Eye (tissue), 1 donor: Measurements from ENCODE around the gene PDPR.
"Not testable (repeated sequence)": the region's sequence is repeated elsewhere in the genome, so short reads cannot be mapped to it uniquely, and the experiment has no call there.

Source experiments
- DNase-seq: peaks from one replicate; pipeline ENCODE4 v3.0.0-alpha.2; 2015

The PDPR gene

GRCh38 chr16:70135796-70136195 lies 21.7 kb downstream of the PDPR start:
- DNase-seq: not testable (repeated sequence)

GRCh38 chr16:70136595-70136994 lies 22.5 kb downstream of the PDPR start:
- DNase-seq: not testable (repeated sequence)

- DNase-seq: not testable (repeated sequence)
Measured at GRCh38 chr16:70142739-70143138, 28.6 kb downstream of the PDPR start.

- not testable (repeated sequence) for DNase-seq
Measured at GRCh38 chr16:70143231-70143895, 29.2 kb downstream of the PDPR start.

GRCh38 chr16:70147853-70148252 lies 33.7 kb downstream of the PDPR start:
- DNase-seq: not testable (repeated sequence)

- not testable (repeated sequence) for DNase-seq
Measured at GRCh38 chr16:70148453-70148852, 34.3 kb downstream of the PDPR start.

- DNase-seq: not testable (repeated sequence)
Measured at GRCh38 chr16:70149296-70149695, 35.2 kb downstream of the PDPR start.

- DNase-seq: no peak
Measured at GRCh38 chr16:70151391-70151790, 37.3 kb downstream of the PDPR start.

GRCh38 chr16:70151941-70152509 lies 37.9 kb downstream of the PDPR start:
- no peak for DNase-seq

- DNase-seq: no peak
Measured at GRCh38 chr16:70152578-70153302, 38.6 kb downstream of the PDPR start.

GRCh38 chr16:70154736-70155135 lies 40.6 kb downstream of the PDPR start:
- DNase-seq: not testable (repeated sequence)

- DNase-seq: no peak
Measured at GRCh38 chr16:70156207-70156978, 42.3 kb downstream of the PDPR start.

- no peak for DNase-seq
Measured at GRCh38 chr16:70157105-70157476, 43.0 kb downstream of the PDPR start.

GRCh38 chr16:70157477-70158260 lies 43.5 kb downstream of the PDPR start:
- DNase-seq: no peak

GRCh38 chr16:70158261-70158939 lies 44.3 kb downstream of the PDPR start:
- no peak for DNase-seq

- DNase-seq: no peak
Measured at GRCh38 chr16:70159355-70160348, 45.5 kb downstream of the PDPR start.

- DNase-seq: no peak
Measured at GRCh38 chr16:70160388-70160787, 46.3 kb downstream of the PDPR start.

GRCh38 chr16:70160821-70161220 lies 46.7 kb downstream of the PDPR start:
- no peak for DNase-seq

- no peak for DNase-seq
Measured at GRCh38 chr16:70161350-70161749, 47.2 kb downstream of the PDPR start.

- no peak for DNase-seq
Measured at GRCh38 chr16:70162041-70162451, 47.9 kb downstream of the PDPR start.

- peak; percentile 15 for DNase-seq
Measured at GRCh38 chr16:70163596-70163995, 49.5 kb downstream of the PDPR start.
